ENCODE data around the gene STIM1. TPM values are rescaled to one million over a fixed set of nuclear protein-coding genes. Genes with fewer than 3 reads are reported as not detected.

Gene STIM1
- total RNA-seq, 4 donors from 2014 or later = 42.2 to 71.0 (median 51.1) TPM

- no peak for ATAC-seq (ENCODE audit: low FRiP score)
- no peak for TF ChIP-seq CTCF (IDR thresholded peaks at IDR 0.05)
- no peak for DNase-seq (ENCODE audit: low spot score)
Measured at GRCh38 chr11:3877364-3878257, 22.1 kb downstream of the STIM1 start.

DNA sequence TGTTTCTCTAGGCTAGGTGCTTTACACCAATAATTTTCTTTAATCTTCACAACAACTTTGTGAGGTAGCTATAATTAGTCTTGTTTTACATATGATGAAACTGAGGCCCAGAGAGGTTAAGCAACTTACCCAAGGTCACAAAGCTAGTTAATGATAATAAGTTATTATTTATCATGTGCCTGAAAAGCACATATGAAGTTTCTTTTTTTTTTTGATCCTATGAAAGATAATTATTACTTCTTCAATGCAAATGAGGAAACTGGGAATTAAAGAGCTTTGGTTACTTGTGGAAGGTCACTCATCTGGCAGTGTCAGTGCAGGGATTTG, 22.8 kb downstream of the STIM1 start:
- ATAC-seq (ENCODE audit: low FRiP score) (no peak), DNase-seq (ENCODE audit: low spot score) (no peak)
- TF ChIP-seq CTCF (IDR thresholded peaks at IDR 0.05) = no peak

GRCh38 chr11:3879216-3879966, 23.9 kb downstream of the STIM1 start:
- no peak for DNase-seq (ENCODE audit: low spot score)
- TF ChIP-seq CTCF (IDR thresholded peaks at IDR 0.05) = no peak
- ATAC-seq (ENCODE audit: low FRiP score) = no peak

DNA sequence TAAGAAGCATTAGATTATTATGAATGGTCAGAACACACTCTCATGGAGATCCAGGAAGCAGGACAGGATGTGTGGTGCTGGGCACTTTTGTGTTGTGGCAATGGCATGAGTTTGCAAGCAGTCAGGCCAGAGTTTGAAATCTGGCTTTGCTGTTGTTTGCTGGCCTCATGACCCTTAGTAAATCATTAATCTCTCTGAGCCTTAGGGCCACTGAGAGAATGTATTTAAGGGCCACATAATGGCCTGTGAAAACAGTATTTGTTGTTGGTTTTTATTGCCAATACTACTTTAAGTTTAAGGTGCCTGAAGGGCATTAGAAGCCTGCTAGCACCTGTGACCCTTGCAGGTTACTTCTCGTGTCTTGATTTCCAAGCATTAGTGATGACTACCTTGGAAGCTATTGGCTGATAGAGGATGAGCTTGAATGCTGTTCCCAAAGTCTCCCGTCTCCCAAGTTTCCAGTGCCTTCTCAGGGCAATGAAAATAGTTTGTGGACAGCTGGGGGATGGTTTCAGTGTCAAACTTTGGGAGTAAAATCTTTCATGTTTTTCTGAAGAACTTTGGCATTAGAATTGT, 24.6 kb downstream of the STIM1 start:
- no peak for TF ChIP-seq CTCF (IDR thresholded peaks at IDR 0.05)
- ATAC-seq (ENCODE audit: low FRiP score) (no peak), DNase-seq (ENCODE audit: low spot score) (no peak)

GRCh38 chr11:3880724-3881123, 25.3 kb downstream of the STIM1 start:
- ATAC-seq (ENCODE audit: low FRiP score) (no peak), DNase-seq (ENCODE audit: low spot score) (no peak)
- TF ChIP-seq CTCF (IDR thresholded peaks at IDR 0.05) = no peak

DNA sequence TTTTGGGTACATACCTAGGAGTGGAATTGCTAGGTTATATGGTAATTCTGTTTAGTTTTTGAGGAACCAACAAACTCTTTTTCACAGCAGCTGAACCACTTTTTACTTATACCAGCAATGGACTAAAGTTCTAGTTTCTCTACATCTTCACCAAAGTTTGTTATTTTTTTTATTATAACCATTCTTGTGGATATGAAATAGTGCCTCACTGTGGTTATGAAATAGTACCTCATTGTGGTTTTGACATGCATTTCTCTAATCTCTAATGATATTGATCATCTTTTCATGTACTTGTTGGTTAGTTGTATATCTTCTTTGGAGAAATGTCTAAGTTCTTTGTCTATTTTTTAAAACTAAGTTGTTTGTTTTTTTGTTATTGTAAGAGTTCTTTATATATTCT, 27.2 kb downstream of the STIM1 start:
- DNase-seq (ENCODE audit: low spot score) = no peak
- no peak for ATAC-seq (ENCODE audit: low FRiP score)
- no peak for TF ChIP-seq CTCF (IDR thresholded peaks at IDR 0.05)

All from omental fat pad (tissue), 4 donors.